GM23248 (cell line): Measurements from ENCODE around the gene ADIPOQ. TPM values are rescaled to one million over a fixed set of nuclear protein-coding genes. Genes with fewer than 3 reads are reported as not detected.

Experiments used
- DNase-seq: peaks from one replicate; pipeline ENCODE4 v3.0.0-alpha.2; 2015
- H2AFZ ChIP-seq: fragments of 200-600 bp; sonication (generic); 2 replicates; pipeline ENCODE4 v1.6.1; 2016; ENCODE audit warnings: antibody characterized with exemption
- H3F3A ChIP-seq: fragments of 200-600 bp; sonication (generic); 2 replicates; pipeline ENCODE4 v1.6.1; 2016; ENCODE audit warnings: mild to moderate bottlenecking, antibody characterized with exemption, mixed run types; ENCODE audit not compliant: insufficient read depth
- H3K27ac ChIP-seq: fragments of 200-600 bp; sonication (generic); 2 replicates; pipeline ENCODE4 v1.5.1; 2016; ENCODE audit warnings: mild to moderate bottlenecking
- H3K27me3 ChIP-seq: fragments of 200-600 bp; sonication (generic); replicated peaks from 2 replicates; pipeline ENCODE4 v1.6.1; 2016; ENCODE audit warnings: mild to moderate bottlenecking; ENCODE audit not compliant: insufficient read depth
- H3K36me3 ChIP-seq: fragments of 200-600 bp; sonication (generic); 2 replicates; pipeline ENCODE4 v1.6.1; 2016; ENCODE audit warnings: low read depth, mild to moderate bottlenecking
- H3K4me1 ChIP-seq: fragments of 200-600 bp; sonication (generic); 2 replicates; pipeline ENCODE4 v1.6.1; 2016; ENCODE audit warnings: mild to moderate bottlenecking; ENCODE audit not compliant: insufficient read depth
- H3K4me2 ChIP-seq: fragments of 200-600 bp; sonication (generic); one replicate; pipeline ENCODE4 v1.6.1; 2016; ENCODE audit warnings: mild to moderate bottlenecking; ENCODE audit not compliant: unreplicated experiment
- H3K4me3 ChIP-seq: fragments of 200-600 bp; sonication (generic); 2 replicates; pipeline ENCODE4 v1.5.1; 2016; ENCODE audit warnings: mild to moderate bottlenecking
- H3K79me2 ChIP-seq: fragments of 200-600 bp; sonication (generic); 2 replicates; pipeline ENCODE4 v1.6.1; 2016; ENCODE audit warnings: mild to moderate bottlenecking; ENCODE audit not compliant: insufficient read depth
- H3K9ac ChIP-seq: fragments of 200-600 bp; sonication (generic); 2 replicates; pipeline ENCODE4 v1.6.1; 2016; ENCODE audit warnings: mild to moderate bottlenecking
- H3K9me2 ChIP-seq: fragments of 200-600 bp; sonication (generic); 2 replicates; pipeline ENCODE4 v1.6.1; 2016; ENCODE audit warnings: mixed run types, mild to moderate bottlenecking, moderate library complexity; ENCODE audit not compliant: insufficient read depth
- H3K9me3 ChIP-seq: fragments of 200-600 bp; sonication (generic); one replicate; pipeline ENCODE4 v1.6.1; 2017; ENCODE audit warnings: low read depth
- H4K20me1 ChIP-seq: fragments of 200-600 bp; sonication (generic); 2 replicates; pipeline ENCODE4 v1.6.0; 2016; ENCODE audit not compliant: insufficient read depth
- EZH2 ChIP-seq: fragments of 200-600 bp; sonication (generic); IDR thresholded peaks from 2 replicates; pipeline ENCODE4 v1.6.1; 2018; ENCODE audit warnings: antibody characterized with exemption, mild to moderate bottlenecking; ENCODE audit not compliant: insufficient read depth, poor library complexity, severe bottlenecking
- EZH2phosphoT487 ChIP-seq: fragments of 200-600 bp; sonication (generic); IDR thresholded peaks from 2 replicates; pipeline ENCODE4 v1.6.1; 2018; ENCODE audit warnings: antibody characterized with exemption, moderate library complexity, mild to moderate bottlenecking, low read depth; ENCODE audit not compliant: insufficient read depth
- WGBS, 2 experiments: methylation state at CpG; one replicate each; pipeline ENCODE4 v1.1.6; 2015 to 2017; ENCODE audit warnings: low lambda C conversion rate in 2 of 2, low coverage in 1 of 2; ENCODE audit errors: missing lambda C conversion rate in 2 of 2; 5-methylcytosine and 5-hydroxymethylcytosine counted together
- in situ Hi-C: fragments of 300-500 bp; cut with MboI; formaldehyde crosslinking; loops from 2 replicates; pipeline ENCODE4 v1.15.0; 2020
- polyA plus RNA-seq: library from polyadenylated mRNA; unstranded; fragments of >200 nt; fragmentation: Nextera tagmentation; extraction: Ambion mirVana; gene quantifications from 2 replicates; pipeline ENCODE4 v1.2.1, GENCODE V29; 2016
- total RNA-seq: library from RNA; depleted of rRNA; stranded (reverse); fragments of >200 nt; shearing (Covaris generic); gene quantifications from 2 replicates; pipeline ENCODE4 v1.2.3, GENCODE V29; 2014

ADIPOQ gene
- total and polyA plus RNA-seq, 2 experiments from 2014 or later, result not detected

- H3K27me3 ChIP-seq, result no peaks in the 10 kb centered on the region; the same call in 1 of the 2 replicates
- no peaks in the 10 kb centered on the region for H3K9me2 ChIP-seq
- H3K4me1 ChIP-seq, result no peaks in the 10 kb centered on the region
- H3K27ac ChIP-seq, result no peak overlapping the region
- H3K4me2 ChIP-seq, result no peak overlapping the region
- no peaks in the 10 kb centered on the region for H4K20me1 ChIP-seq
- in situ Hi-C loops, result no loop called here
- DNase-seq, result no peak
- WGBS, 2 experiments, result 34 to 44% methylated on average over 1 of the region's 1 CpG
- H3F3A ChIP-seq, result no peaks in the 10 kb centered on the region
- no peaks in the 10 kb centered on the region for H3K9me3 ChIP-seq
- no peaks in the 10 kb centered on the region for H3K36me3 ChIP-seq
- no peaks in the 10 kb centered on the region for H3K79me2 ChIP-seq
- TF ChIP-seq EZH2phosphoT487, result no peak
- no peak for TF ChIP-seq EZH2
- H3K9ac ChIP-seq, result no peak overlapping the region
- no peak overlapping the region for H3K4me3 ChIP-seq
- no peak overlapping the region for H2AFZ ChIP-seq
Observed at GRCh38 chr3:186875708-186876107, 33.2 kb downstream of the ADIPOQ start.

DNA sequence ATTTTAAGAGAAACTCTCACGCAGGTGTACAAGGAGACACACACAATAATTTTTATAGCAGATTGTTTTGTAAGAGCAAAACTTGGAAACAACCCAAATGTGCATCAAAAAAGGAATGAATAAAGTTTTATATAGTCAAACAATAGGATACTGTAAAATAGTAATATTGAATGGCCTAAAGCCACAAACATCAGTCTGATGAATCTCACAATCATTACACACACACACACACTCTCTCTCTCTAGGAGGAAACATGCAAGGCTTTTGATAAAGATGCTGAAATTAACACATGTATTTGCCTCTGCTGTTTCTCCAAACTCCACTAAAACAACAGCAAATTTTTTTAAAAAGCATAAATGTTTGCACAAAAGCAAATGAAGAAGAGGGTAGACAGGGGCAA, 37.3 kb downstream of the ADIPOQ start:
- peaks cover 11% of the 10 kb centered on the region for H3K4me1 ChIP-seq
- H3K79me2 ChIP-seq, result no peaks in the 10 kb centered on the region
- in situ Hi-C loops, result no loop called here
- no peak overlapping the region for H3K4me3 ChIP-seq
- H3F3A ChIP-seq, result no peaks in the 10 kb centered on the region
- no peak overlapping the region for H2AFZ ChIP-seq
- no peaks in the 10 kb centered on the region for H4K20me1 ChIP-seq
- no peaks in the 10 kb centered on the region for H3K9me3 ChIP-seq
- DNase-seq, result no peak
- H3K4me2 ChIP-seq, result no peak overlapping the region
- H3K9me2 ChIP-seq, result no peaks in the 10 kb centered on the region
- TF ChIP-seq EZH2, result no peak
- no peaks in the 10 kb centered on the region; the same call in 1 of the 2 replicates for H3K27me3 ChIP-seq
- no peaks in the 10 kb centered on the region for H3K36me3 ChIP-seq
- 92 to 96% methylated on average over 1 of the region's 1 CpG for WGBS, 2 experiments
- no peak overlapping the region for H3K9ac ChIP-seq
- no peak overlapping the region for H3K27ac ChIP-seq

DNA sequence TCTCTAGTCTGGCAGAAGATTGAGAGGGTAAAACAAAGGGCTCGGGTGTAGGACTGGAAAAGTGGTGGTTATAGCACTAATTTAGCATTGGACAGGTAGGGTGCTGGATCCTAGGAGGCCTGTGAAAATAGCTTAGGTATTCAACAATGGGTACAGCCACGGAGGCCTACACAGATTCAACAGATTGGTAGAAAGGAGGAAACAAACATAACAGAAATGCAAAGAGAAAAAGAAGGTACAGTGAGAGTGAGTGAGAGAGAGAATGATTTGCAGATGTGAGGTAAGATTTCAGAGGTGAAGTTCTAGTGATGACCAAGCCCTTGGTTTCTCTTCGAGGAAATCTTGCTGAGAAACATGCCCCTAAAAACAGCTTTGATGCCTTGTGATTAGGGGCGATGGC, 37.9 kb downstream of the ADIPOQ start:
- TF ChIP-seq EZH2 (no peak), EZH2phosphoT487 (no peak)
- in situ Hi-C loops, result no loop called here
- no peaks in the 10 kb centered on the region for H3K9me2 ChIP-seq
- H3K4me3 ChIP-seq, result no peak overlapping the region
- WGBS, 2 experiments, result 67 to 73% methylated on average over 4 of the region's 4 CpGs
- no peaks in the 10 kb centered on the region for H4K20me1 ChIP-seq
- no peak overlapping the region for H3K27ac ChIP-seq
- H3K4me1 ChIP-seq, result peaks cover 11% of the 10 kb centered on the region
- no peak overlapping the region for H3K9ac ChIP-seq
- no peak overlapping the region for H2AFZ ChIP-seq
- H3K9me3 ChIP-seq, result no peaks in the 10 kb centered on the region
- H3K4me2 ChIP-seq, result no peak overlapping the region
- H3F3A ChIP-seq, result no peaks in the 10 kb centered on the region
- no peak for DNase-seq
- H3K36me3 ChIP-seq, result no peaks in the 10 kb centered on the region
- H3K27me3 ChIP-seq, result no peaks in the 10 kb centered on the region
- no peaks in the 10 kb centered on the region for H3K79me2 ChIP-seq

DNA sequence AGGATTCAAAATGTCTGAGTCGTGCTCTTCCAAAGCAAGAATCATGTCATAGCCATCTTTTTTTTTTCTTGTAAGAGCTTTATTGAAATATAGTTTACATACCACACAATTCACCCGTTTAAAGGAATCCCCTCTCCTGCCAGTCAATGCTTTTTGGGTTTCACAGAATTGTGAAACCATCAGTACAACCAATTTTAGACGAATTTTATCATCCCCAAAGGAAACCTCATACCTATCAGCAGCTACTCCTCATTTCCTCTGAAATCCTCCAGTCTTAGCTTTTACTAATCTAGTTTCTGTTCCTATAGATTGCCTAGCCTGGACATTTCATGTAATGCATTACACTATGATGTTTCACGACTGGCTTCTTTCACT, 39.6 kb downstream of the ADIPOQ start:
- 57 to 64% methylated on average over 4 of the region's 4 CpGs for WGBS, 2 experiments
- H3K4me3 ChIP-seq, result no peak overlapping the region
- no peaks in the 10 kb centered on the region for H3K79me2 ChIP-seq
- no peak overlapping the region for H3K4me2 ChIP-seq
- H3K9ac ChIP-seq, result no peak overlapping the region
- no peak for TF ChIP-seq EZH2phosphoT487
- TF ChIP-seq EZH2, result no peak
- DNase-seq, result no peak
- in situ Hi-C loops, result no loop called here
- no peaks in the 10 kb centered on the region for H3K9me3 ChIP-seq
- H3K9me2 ChIP-seq, result no peaks in the 10 kb centered on the region
- no peaks in the 10 kb centered on the region for H3K36me3 ChIP-seq
- no peaks in the 10 kb centered on the region for H3F3A ChIP-seq
- H3K27ac ChIP-seq, result no peak overlapping the region
- peaks cover 11% of the 10 kb centered on the region for H3K4me1 ChIP-seq
- H4K20me1 ChIP-seq, result no peaks in the 10 kb centered on the region
- H2AFZ ChIP-seq, result no peak overlapping the region
- peaks cover 9% of the 10 kb centered on the region for H3K27me3 ChIP-seq
